Gastrocnemius medialis (tissue), 4 donors: Measurements from ENCODE around the gene MZT2B.

Source experiments
- POLR2A ChIP-seq, 2 donors: fragments of 450-650 bp; IDR thresholded peaks; one replicate each; pipeline ENCODE4 v1.6.1; 2017; ENCODE audit warnings: antibody characterized with exemption in 2 of 2, mild to moderate bottlenecking in 2 of 2, moderate library complexity in 2 of 2
- TF ChIP-seq, protein P1 (sequence below), 5 experiments: fragments of 450-650 bp in 3 of 5; fragments of 200-600 bp in 2 of 5; sonication (generic) in 2 of 5; IDR thresholded peaks in 4 of 5; conservative IDR thresholded peaks in 1 of 5; 1 replicate in 4 of 5; 2 replicates in 1 of 5; pipeline ENCODE4 v1.5.1; 2016 to 2019; ENCODE audit warnings: antibody characterized with exemption in 5 of 5, mild to moderate bottlenecking in 3 of 5, moderate library complexity in 3 of 5

DNA sequence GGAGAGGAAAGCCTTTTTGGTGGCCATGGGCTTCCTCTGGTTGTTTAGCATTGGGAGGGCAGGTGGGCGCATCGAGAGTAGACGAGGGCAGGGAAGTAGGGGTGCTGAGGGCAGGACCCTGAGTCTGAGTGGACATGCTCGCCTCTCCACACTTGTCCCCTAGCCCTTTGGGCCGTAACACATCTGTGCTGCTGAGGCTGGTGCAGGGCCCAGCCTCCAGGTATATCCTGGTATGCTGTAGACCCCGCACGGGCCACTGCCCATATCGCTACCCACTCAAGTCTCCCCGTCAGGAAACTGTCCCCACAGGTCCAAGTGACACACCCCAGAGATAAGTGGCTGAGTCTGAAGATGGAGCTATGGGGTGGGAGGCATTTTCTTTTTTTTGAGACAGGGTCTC is 23.4 kb upstream of the MZT2B start:
- TF ChIP-seq, protein P1, sequence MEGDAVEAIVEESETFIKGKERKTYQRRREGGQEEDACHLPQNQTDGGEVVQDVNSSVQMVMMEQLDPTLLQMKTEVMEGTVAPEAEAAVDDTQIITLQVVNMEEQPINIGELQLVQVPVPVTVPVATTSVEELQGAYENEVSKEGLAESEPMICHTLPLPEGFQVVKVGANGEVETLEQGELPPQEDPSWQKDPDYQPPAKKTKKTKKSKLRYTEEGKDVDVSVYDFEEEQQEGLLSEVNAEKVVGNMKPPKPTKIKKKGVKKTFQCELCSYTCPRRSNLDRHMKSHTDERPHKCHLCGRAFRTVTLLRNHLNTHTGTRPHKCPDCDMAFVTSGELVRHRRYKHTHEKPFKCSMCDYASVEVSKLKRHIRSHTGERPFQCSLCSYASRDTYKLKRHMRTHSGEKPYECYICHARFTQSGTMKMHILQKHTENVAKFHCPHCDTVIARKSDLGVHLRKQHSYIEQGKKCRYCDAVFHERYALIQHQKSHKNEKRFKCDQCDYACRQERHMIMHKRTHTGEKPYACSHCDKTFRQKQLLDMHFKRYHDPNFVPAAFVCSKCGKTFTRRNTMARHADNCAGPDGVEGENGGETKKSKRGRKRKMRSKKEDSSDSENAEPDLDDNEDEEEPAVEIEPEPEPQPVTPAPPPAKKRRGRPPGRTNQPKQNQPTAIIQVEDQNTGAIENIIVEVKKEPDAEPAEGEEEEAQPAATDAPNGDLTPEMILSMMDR (IDR thresholded peaks at IDR 0.05 in 4 of 5, conservative IDR thresholded peaks at IDR 0.05 in 1 of 5), result no peak
- no peak for TF ChIP-seq POLR2A (IDR thresholded peaks at IDR 0.05)
